ENCODE results near the gene EIF5A.
A peak's percentile ranks its signal among the peaks of the same experiment; 100 is the strongest.

- TF ChIP-seq CTCF (IDR thresholded peaks at IDR 0.05) (peak; percentile 51 to 64 (median 58)), POLR2A (IDR thresholded peaks at IDR 0.05) (no peak)
Measured at GRCh38 chr17:7323731-7324437, 16.5 kb downstream of the EIF5A start.
